ENCODE results near the gene THSD8. TPM values are rescaled to one million over a fixed set of nuclear protein-coding genes. Genes with fewer than 3 reads are reported as not detected.
A peak's percentile ranks its signal among the peaks of the same experiment; 100 is the strongest.

THSD8 gene
- polyA plus RNA-seq, 1 donor from 2014 or later, result not detected

DNA sequence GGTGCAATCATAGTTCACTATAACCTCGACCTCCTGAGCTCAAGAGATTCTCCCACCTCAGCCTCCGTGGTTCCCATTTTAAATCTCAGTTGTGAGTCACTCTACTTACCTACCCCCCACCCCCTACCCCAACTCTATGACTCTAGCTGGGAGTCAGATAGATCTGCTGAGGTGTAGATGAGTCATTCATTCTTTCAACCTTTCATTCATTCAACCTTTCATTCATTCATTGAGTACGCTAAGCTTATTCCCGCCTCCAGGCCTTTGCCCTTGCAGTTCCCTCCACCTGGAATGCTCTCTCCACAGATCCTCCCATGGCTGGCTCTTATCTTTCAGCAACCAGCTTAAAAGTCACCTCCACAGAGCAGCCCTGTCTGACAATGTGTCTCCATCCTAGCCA is 35.4 kb downstream of the THSD8 start:
- no peak for TF ChIP-seq SMC3 (conservative IDR thresholded peaks at IDR 0.05; ENCODE audit: poor library complexity)
- TF ChIP-seq TAF1 (IDR thresholded peaks at IDR 0.05; ENCODE audit: low read depth), result no peak
- no peak for TF ChIP-seq POLR2AphosphoS5 (IDR thresholded peaks at IDR 0.05)
- TF ChIP-seq, protein P1, sequence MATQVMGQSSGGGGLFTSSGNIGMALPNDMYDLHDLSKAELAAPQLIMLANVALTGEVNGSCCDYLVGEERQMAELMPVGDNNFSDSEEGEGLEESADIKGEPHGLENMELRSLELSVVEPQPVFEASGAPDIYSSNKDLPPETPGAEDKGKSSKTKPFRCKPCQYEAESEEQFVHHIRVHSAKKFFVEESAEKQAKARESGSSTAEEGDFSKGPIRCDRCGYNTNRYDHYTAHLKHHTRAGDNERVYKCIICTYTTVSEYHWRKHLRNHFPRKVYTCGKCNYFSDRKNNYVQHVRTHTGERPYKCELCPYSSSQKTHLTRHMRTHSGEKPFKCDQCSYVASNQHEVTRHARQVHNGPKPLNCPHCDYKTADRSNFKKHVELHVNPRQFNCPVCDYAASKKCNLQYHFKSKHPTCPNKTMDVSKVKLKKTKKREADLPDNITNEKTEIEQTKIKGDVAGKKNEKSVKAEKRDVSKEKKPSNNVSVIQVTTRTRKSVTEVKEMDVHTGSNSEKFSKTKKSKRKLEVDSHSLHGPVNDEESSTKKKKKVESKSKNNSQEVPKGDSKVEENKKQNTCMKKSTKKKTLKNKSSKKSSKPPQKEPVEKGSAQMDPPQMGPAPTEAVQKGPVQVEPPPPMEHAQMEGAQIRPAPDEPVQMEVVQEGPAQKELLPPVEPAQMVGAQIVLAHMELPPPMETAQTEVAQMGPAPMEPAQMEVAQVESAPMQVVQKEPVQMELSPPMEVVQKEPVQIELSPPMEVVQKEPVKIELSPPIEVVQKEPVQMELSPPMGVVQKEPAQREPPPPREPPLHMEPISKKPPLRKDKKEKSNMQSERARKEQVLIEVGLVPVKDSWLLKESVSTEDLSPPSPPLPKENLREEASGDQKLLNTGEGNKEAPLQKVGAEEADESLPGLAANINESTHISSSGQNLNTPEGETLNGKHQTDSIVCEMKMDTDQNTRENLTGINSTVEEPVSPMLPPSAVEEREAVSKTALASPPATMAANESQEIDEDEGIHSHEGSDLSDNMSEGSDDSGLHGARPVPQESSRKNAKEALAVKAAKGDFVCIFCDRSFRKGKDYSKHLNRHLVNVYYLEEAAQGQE (IDR thresholded peaks at IDR 0.05; ENCODE audit: borderline replicate concordance), result no peak
- no peak for TF ChIP-seq RAD21 (conservative IDR thresholded peaks at IDR 0.05)
- no peak for TF ChIP-seq MXI1 (conservative IDR thresholded peaks at IDR 0.05; ENCODE audit: poor library complexity, severe bottlenecking)
- no peak for TF ChIP-seq EP300 (conservative IDR thresholded peaks at IDR 0.05; ENCODE audit: poor library complexity, severe bottlenecking)
- TF ChIP-seq, protein P2, sequence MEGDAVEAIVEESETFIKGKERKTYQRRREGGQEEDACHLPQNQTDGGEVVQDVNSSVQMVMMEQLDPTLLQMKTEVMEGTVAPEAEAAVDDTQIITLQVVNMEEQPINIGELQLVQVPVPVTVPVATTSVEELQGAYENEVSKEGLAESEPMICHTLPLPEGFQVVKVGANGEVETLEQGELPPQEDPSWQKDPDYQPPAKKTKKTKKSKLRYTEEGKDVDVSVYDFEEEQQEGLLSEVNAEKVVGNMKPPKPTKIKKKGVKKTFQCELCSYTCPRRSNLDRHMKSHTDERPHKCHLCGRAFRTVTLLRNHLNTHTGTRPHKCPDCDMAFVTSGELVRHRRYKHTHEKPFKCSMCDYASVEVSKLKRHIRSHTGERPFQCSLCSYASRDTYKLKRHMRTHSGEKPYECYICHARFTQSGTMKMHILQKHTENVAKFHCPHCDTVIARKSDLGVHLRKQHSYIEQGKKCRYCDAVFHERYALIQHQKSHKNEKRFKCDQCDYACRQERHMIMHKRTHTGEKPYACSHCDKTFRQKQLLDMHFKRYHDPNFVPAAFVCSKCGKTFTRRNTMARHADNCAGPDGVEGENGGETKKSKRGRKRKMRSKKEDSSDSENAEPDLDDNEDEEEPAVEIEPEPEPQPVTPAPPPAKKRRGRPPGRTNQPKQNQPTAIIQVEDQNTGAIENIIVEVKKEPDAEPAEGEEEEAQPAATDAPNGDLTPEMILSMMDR (IDR thresholded peaks at IDR 0.05; ENCODE audit: poor library complexity, severe bottlenecking), result no peak
- no peak for TF ChIP-seq EZH2 (IDR thresholded peaks at IDR 0.05; ENCODE audit: borderline replicate concordance, insufficient read depth, low read length, poor library complexity, severe bottlenecking)
- Histone ChIP-seq H3K9me3 (ENCODE audit: low read length) (no peaks in the 10 kb centered on the region), H3K79me2 (replicated peaks; ENCODE audit: insufficient read depth, low read length) (peaks cover 26% of the 10 kb centered on the region), H2AFZ (ENCODE audit: low read depth, low read length) (no peak overlapping the region), H3K9me2 (ENCODE audit: insufficient read depth, low read length) (no peaks in the 10 kb centered on the region), H3K36me3 (ENCODE audit: insufficient read depth, low read length) (no peaks in the 10 kb centered on the region), H3K27me3 (ENCODE audit: insufficient read depth, low read depth, low read length) (peaks cover 33% of the 10 kb centered on the region), H3K4me3 (ENCODE audit: low read length) (no peak overlapping the region), H3F3A (ENCODE audit: insufficient read depth, low read length, poor library complexity, severe bottlenecking) (no peaks in the 10 kb centered on the region), H3K9ac (ENCODE audit: low read length) (no peak overlapping the region), H4K20me1 (ENCODE audit: insufficient read depth) (peaks cover 6% of the 10 kb centered on the region), H3K4me2 (ENCODE audit: low read length) (no peak overlapping the region), H3K27ac (ENCODE audit: low read length) (no peak overlapping the region)

DNA sequence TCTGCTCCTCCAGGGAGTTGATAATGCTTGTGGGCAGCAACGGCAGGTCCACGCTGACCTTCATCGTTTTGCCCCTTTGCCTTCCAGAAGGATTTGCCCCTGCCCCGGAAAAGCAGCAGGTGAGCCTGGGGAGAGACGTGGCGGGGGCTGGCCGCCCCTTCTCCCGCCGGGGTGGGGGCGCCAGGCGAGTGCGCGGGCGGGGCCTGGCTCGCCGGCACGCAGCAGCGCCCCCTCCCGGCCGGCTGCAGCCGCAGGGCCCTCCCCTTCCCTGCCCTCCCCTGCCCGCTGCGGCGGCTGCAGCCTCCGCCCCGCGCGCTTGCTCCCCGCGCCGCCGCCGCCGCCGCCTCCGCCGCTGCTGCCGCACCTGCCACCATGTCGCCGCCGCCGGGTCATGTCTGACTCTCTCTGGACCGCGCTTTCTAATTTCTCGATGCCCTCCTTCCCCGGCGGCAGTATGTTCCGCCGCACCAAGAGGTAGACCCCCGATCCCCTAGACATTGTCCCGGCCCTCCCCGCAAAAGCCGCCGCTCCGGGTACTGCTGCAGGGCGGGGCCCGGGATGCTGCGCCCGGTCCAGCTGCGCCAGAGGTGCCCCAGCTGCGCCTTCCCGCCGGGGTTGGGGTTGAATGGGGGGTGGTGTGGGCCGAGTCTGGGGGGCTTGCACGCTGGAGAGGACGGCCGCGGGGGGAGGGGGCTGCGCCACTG is 36.5 kb downstream of the THSD8 start, which contains the start of gene MAST1:
Gene MAST1 (plus strand): TSS at position 334 of the 704 bp plus-strand sequence. CDS start 58 bp downstream, at position 392.
- Histone ChIP-seq H3K27me3 (ENCODE audit: insufficient read depth, low read depth, low read length) (peaks cover 22% of the 10 kb centered on the region), H3F3A (ENCODE audit: insufficient read depth, low read length, poor library complexity, severe bottlenecking) (no peaks in the 10 kb centered on the region), H3K4me3 (ENCODE audit: low read length) (peak within 1 kb of the TSS; percentile 92), H3K36me3 (ENCODE audit: insufficient read depth, low read length) (peaks cover 5% of the 10 kb centered on the region), H3K27ac (ENCODE audit: low read length) (peak within 1 kb of the TSS; percentile 91), H3K9me3 (ENCODE audit: low read length) (no peaks in the 10 kb centered on the region), H2AFZ (ENCODE audit: low read depth, low read length) (peak within 1 kb of the TSS; percentile 73), H3K9ac (ENCODE audit: low read length) (peak within 1 kb of the TSS; percentile 100), H4K20me1 (ENCODE audit: insufficient read depth) (peaks cover 6% of the 10 kb centered on the region), H3K79me2 (replicated peaks; ENCODE audit: insufficient read depth, low read length) (peaks cover 33% of the 10 kb centered on the region), H3K9me2 (ENCODE audit: insufficient read depth, low read length) (no peaks in the 10 kb centered on the region), H3K4me2 (ENCODE audit: low read length) (peak within 1 kb of the TSS; percentile 83)
- peak; percentile 52 for TF ChIP-seq MXI1 (conservative IDR thresholded peaks at IDR 0.05; ENCODE audit: poor library complexity, severe bottlenecking)
- TF ChIP-seq RAD21 (conservative IDR thresholded peaks at IDR 0.05), result peak; percentile 41
- TF ChIP-seq, protein P1 (IDR thresholded peaks at IDR 0.05; ENCODE audit: borderline replicate concordance), result no peak
- TF ChIP-seq SMC3 (conservative IDR thresholded peaks at IDR 0.05; ENCODE audit: poor library complexity), result peak; percentile 55
- TF ChIP-seq EP300 (conservative IDR thresholded peaks at IDR 0.05; ENCODE audit: poor library complexity, severe bottlenecking), result no peak
- TF ChIP-seq POLR2AphosphoS5 (IDR thresholded peaks at IDR 0.05), result peak; percentile 93
- TF ChIP-seq, protein P2 (IDR thresholded peaks at IDR 0.05; ENCODE audit: poor library complexity, severe bottlenecking), result peak; percentile 85
- TF ChIP-seq TAF1 (IDR thresholded peaks at IDR 0.05; ENCODE audit: low read depth), result no peak
- TF ChIP-seq EZH2 (IDR thresholded peaks at IDR 0.05; ENCODE audit: borderline replicate concordance, insufficient read depth, low read length, poor library complexity, severe bottlenecking), result no peak
